H9 (cell line): ENCODE results near the gene SPTAN1. TPM values are rescaled to one million over a fixed set of nuclear protein-coding genes. Genes with fewer than 3 reads are reported as not detected.

ENCODE experiments used
- DNase-seq: peaks from one replicate; pipeline ENCODE4 v3.0.0-alpha.2; 2017
- H2AFZ ChIP-seq: one replicate; pipeline ENCODE4 v1.6.1; 2013; ENCODE audit warnings: mild to moderate bottlenecking, low read length, control low read depth, moderate library complexity
- H2AK5ac ChIP-seq: 2 replicates; pipeline ENCODE4 v1.6.1; 2013; ENCODE audit warnings: low read length, control low read depth, mixed read lengths; ENCODE audit not compliant: insufficient read length
- H2BK120ac ChIP-seq: one replicate; pipeline ENCODE4 v1.6.1; 2013; ENCODE audit warnings: low read depth, mild to moderate bottlenecking, low read length, control low read depth, inconsistent platforms; ENCODE audit not compliant: poor library complexity, severe bottlenecking
- H2BK12ac ChIP-seq: 2 replicates; pipeline ENCODE4 v1.6.1; 2013; ENCODE audit warnings: low read length, control low read depth, mixed read lengths, low read depth; ENCODE audit not compliant: insufficient read length
- H2BK15ac ChIP-seq: 2 replicates; pipeline ENCODE4 v1.6.1; 2013; ENCODE audit warnings: low read depth, low read length, control low read depth
- H2BK20ac ChIP-seq: one replicate; pipeline ENCODE4 v1.6.1; 2013; ENCODE audit warnings: low read depth, mild to moderate bottlenecking, low read length, control low read depth, inconsistent platforms; ENCODE audit not compliant: poor library complexity, severe bottlenecking
- H2BK5ac ChIP-seq: 2 replicates; pipeline ENCODE4 v1.6.1; 2013; ENCODE audit warnings: low read length, control low read depth, mixed read lengths; ENCODE audit not compliant: insufficient read length
- H3K14ac ChIP-seq: 2 replicates; pipeline ENCODE4 v1.6.1; 2013; ENCODE audit warnings: low read length, control low read depth; ENCODE audit not compliant: insufficient read depth
- H3K18ac ChIP-seq: 2 replicates; pipeline ENCODE4 v1.6.1; 2013; ENCODE audit warnings: low read depth, mild to moderate bottlenecking, mixed read lengths, low read length, control low read depth; ENCODE audit not compliant: insufficient read length
- H3K23ac ChIP-seq: 2 replicates; pipeline ENCODE4 v1.6.1; 2013; ENCODE audit warnings: low read length, control low read depth, mixed read lengths, low read depth; ENCODE audit not compliant: insufficient read length
- H3K23me2 ChIP-seq: 2 replicates; pipeline ENCODE4 v1.6.1; 2013; ENCODE audit warnings: low read depth, mild to moderate bottlenecking, mixed read lengths, low read length, control low read depth; ENCODE audit not compliant: insufficient read length, poor library complexity, severe bottlenecking
- H3K27ac ChIP-seq: 2 replicates; pipeline ENCODE4 v1.5.1; 2013; ENCODE audit warnings: low read length, control low read depth, mixed read lengths, low read depth; ENCODE audit not compliant: insufficient read length
- H3K27me3 ChIP-seq: 2 replicates; pipeline ENCODE4 v1.6.1; 2013; ENCODE audit warnings: low read length, control low read depth, inconsistent platforms; ENCODE audit not compliant: insufficient read depth
- H3K4ac ChIP-seq: 2 replicates; pipeline ENCODE4 v1.6.1; 2013; ENCODE audit warnings: low read depth, mild to moderate bottlenecking, control low read depth, inconsistent platforms, low read length, moderate library complexity
- H3K4me1 ChIP-seq: 2 replicates; pipeline ENCODE4 v1.6.1; 2013; ENCODE audit warnings: low read length, control low read depth, inconsistent platforms; ENCODE audit not compliant: insufficient read depth
- H3K4me2 ChIP-seq: 2 replicates; pipeline ENCODE4 v1.6.1; 2013; ENCODE audit warnings: low read length, control low read depth, mixed read lengths; ENCODE audit not compliant: insufficient read length, insufficient read depth
- H3K56ac ChIP-seq: 2 replicates; pipeline ENCODE4 v1.6.1; 2013; ENCODE audit warnings: low read depth, mild to moderate bottlenecking, mixed read lengths, low read length, control low read depth; ENCODE audit not compliant: insufficient read length
- H3K79me1 ChIP-seq: 2 replicates; pipeline ENCODE4 v1.6.1; 2013; ENCODE audit warnings: low read depth, mild to moderate bottlenecking, moderate library complexity, low read length, control low read depth, inconsistent platforms; ENCODE audit not compliant: insufficient read depth, poor library complexity, severe bottlenecking
- H3K79me2 ChIP-seq: 2 replicates; pipeline ENCODE4 v1.6.1; 2013; ENCODE audit warnings: low read length, control low read depth, inconsistent platforms; ENCODE audit not compliant: insufficient read depth
- H3K9ac ChIP-seq: 2 replicates; pipeline ENCODE4 v1.6.1; 2013; ENCODE audit warnings: low read length, control low read depth, mixed read lengths; ENCODE audit not compliant: insufficient read length; ENCODE audit errors: extremely low read depth
- H3K9me3 ChIP-seq: one replicate; pipeline ENCODE4 v1.6.1; 2013; ENCODE audit warnings: low read depth, low read length, inconsistent platforms; ENCODE audit not compliant: control insufficient read depth
- H3T11ph ChIP-seq: one replicate; pipeline ENCODE4 v1.6.1; 2013; ENCODE audit warnings: mild to moderate bottlenecking, low read length, control low read depth, inconsistent platforms
- H4K20me1 ChIP-seq: one replicate; pipeline ENCODE4 v1.6.1; 2013; ENCODE audit not compliant: control insufficient read depth, insufficient read length, insufficient read depth
- H4K5ac ChIP-seq: 2 replicates; pipeline ENCODE4 v1.6.1; 2013; ENCODE audit warnings: low read depth, mild to moderate bottlenecking, mixed read lengths, low read length, control low read depth; ENCODE audit not compliant: insufficient read length
- H4K8ac ChIP-seq: replicated peaks from 2 replicates; pipeline ENCODE4 v1.6.1; 2013; ENCODE audit warnings: low read length, control low read depth, mixed read lengths, low read depth; ENCODE audit not compliant: insufficient read length
- H4K91ac ChIP-seq: 2 replicates; pipeline ENCODE4 v1.6.1; 2013; ENCODE audit warnings: low read depth, mild to moderate bottlenecking, moderate library complexity, mixed read lengths, low read length, control low read depth; ENCODE audit not compliant: insufficient read length
- H3K27ac Mint-ChIP-seq, 3 experiments: 2 replicates in 2 of 3; 3 replicates in 1 of 3; pipeline ENCODE4 v1.8.0; 2020 to 2021; ENCODE audit warnings: mixed read lengths in 3 of 3, mild to moderate bottlenecking in 1 of 3, moderate library complexity in 1 of 3
- H3K27me3 Mint-ChIP-seq: 2 replicates; pipeline ENCODE4 v1.8.0; 2021; ENCODE audit warnings: low read depth, mild to moderate bottlenecking, moderate library complexity, mixed read lengths
- H3K36me3 Mint-ChIP-seq, 3 experiments: 2 replicates in 2 of 3; 3 replicates in 1 of 3; pipeline ENCODE4 v1.8.0; 2020 to 2021; ENCODE audit warnings: low read depth in 3 of 3, mixed read lengths in 3 of 3; ENCODE audit not compliant: insufficient read depth in 1 of 3
- H3K4me1 Mint-ChIP-seq, 2 experiments: 2 replicates each; pipeline ENCODE4 v1.8.0; 2020; ENCODE audit warnings: mixed read lengths in 2 of 2
- H3K4me3 Mint-ChIP-seq, 2 experiments: 2 replicates in 1 of 2; 3 replicates in 1 of 2; pipeline ENCODE4 v1.8.0; 2020 to 2021; ENCODE audit warnings: mild to moderate bottlenecking in 2 of 2, mixed read lengths in 2 of 2, moderate library complexity in 1 of 2
- H3K9me3 Mint-ChIP-seq, 2 experiments: 2 replicates in 1 of 2; 3 replicates in 1 of 2; pipeline ENCODE4 v1.8.0; 2020; ENCODE audit warnings: mild to moderate bottlenecking in 2 of 2, mixed read lengths in 2 of 2, moderate library complexity in 1 of 2
- CTCF ChIP-seq: fragments of 200-600 bp; sonication (generic); conservative IDR thresholded peaks from 3 replicates; pipeline ENCODE4 v1.8.0; 2021; ENCODE audit warnings: antibody characterized with exemption, mild to moderate bottlenecking
- WGBS: extraction: QIAGEN DNeasy Blood & Tissue Kit; methylation state at CpG from one replicate; pipeline ENCODE4 v1.1.7; 2013; ENCODE audit warnings: missing lambda C conversion rate, low lambda C conversion rate, mixed read lengths; ENCODE audit not compliant: insufficient read length; ENCODE audit errors: extremely low coverage; 5-methylcytosine and 5-hydroxymethylcytosine counted together
- total RNA-seq: library from RNA; stranded (reverse); gene quantifications from 2 replicates; pipeline ENCODE4 v1.2.1, GENCODE V29; 2021

Gene SPTAN1
- total RNA-seq, 1 experiment from 2014 or later = 213 TPM

- Histone ChIP-seq H2BK5ac (no peak overlapping the region), H3K23me2 (no peaks in the 10 kb centered on the region), H3K56ac (no peak overlapping the region), H3K27ac (no peak overlapping the region), H4K5ac (no peak overlapping the region), H2AK5ac (no peak overlapping the region), H4K91ac (no peak overlapping the region), H3K9ac (no peak overlapping the region), H2AFZ (no peak overlapping the region), H4K20me1 (no peaks in the 10 kb centered on the region), H3K14ac (no peak overlapping the region), H3K9me3 (no peaks in the 10 kb centered on the region), H3K4ac (no peak overlapping the region), H3K79me2 (no peaks in the 10 kb centered on the region), H2BK120ac (no peak overlapping the region), H3K4me2 (no peak overlapping the region), H3T11ph (no peak overlapping the region), H3K79me1 (no peaks in the 10 kb centered on the region), H2BK12ac (no peak overlapping the region), H3K18ac (no peak overlapping the region), H2BK20ac (no peak overlapping the region), H2BK15ac (0 out of 2 replicates have a peak overlapping the region, but pooled peaks have one; percentile 80), H3K4me1 (no peaks in the 10 kb centered on the region), H3K23ac (no peak overlapping the region), H3K27me3 (no peaks in the 10 kb centered on the region), H4K8ac (no peak overlapping the region)
- no peak for TF ChIP-seq CTCF
- H3K4me3 Mint-ChIP-seq = no peak overlapping the region
- no peaks in the 10 kb centered on the region for H3K27me3 Mint-ChIP-seq
- H3K4me1 Mint-ChIP-seq = no peaks in the 10 kb centered on the region
- no CpG with 5 or more reads among the region's 4 CpGs for WGBS
- no peaks in the 10 kb centered on the region for H3K9me3 Mint-ChIP-seq
- H3K36me3 Mint-ChIP-seq = peaks cover 0 to 56% (median 24%) of the 10 kb centered on the region in 3 experiments; a peak in 5 of 7 replicates
- no peak overlapping the region for H3K27ac Mint-ChIP-seq
- DNase-seq = no peak
Measured at GRCh38 chr9:128532581-128532980, 19.8 kb upstream of the SPTAN1 start.
